ENCODE results near the gene OLFM1.
"Not testable (repeated sequence)": the region's sequence is repeated elsewhere in the genome, so short reads cannot be mapped to it uniquely, and the experiment has no call there.

OLFM1 gene

GRCh38 chr9:135135929-135136315, 48.5 kb downstream of the OLFM1 start:
- DNase-seq, result no peak

- DNase-seq, result peak; percentile 78
These were observed 49.0 kb downstream of the OLFM1 start for GRCh38 chr9:135136481-135136880.

- no peak for DNase-seq
These were observed 49.7 kb downstream of the OLFM1 start for GRCh38 chr9:135136991-135137832.

DNA sequence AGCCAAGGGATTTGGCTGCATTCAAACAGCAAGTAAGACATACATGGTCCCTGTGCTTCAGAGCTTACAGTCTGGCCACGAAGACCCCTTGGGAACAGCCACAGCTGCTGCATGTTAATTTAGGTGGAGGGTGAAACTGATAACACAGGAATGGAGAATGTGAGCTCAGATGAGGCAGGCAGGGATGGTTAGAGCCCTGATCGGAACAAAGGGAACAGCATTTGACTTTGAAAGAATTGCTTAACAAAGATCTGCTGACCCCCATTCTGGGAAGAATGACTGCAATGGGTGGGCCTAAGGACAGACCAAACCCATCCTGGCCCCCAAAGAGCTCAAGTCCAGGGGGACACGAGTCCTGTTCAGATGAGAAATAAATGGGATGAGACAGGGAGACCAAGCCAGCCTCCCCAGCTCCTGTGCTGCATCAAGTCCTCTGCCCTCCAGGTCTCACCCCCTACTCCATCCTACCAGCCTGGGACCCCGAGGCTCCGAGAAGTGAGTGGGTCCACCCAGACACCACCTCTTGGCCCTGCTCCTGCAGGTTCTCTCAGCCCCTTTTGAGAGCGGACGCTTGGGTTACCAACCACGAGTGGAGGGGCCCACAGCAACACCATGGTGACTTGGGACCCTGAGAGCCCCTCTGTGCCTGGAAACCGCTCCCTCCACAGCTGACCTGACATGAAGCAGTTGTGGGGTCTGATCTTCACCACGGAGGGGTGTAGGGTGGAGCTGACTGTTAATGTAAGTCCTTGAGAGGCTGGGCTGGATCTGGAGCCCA, 50.8 kb downstream of the OLFM1 start:
- DNase-seq, result no peak

DNA sequence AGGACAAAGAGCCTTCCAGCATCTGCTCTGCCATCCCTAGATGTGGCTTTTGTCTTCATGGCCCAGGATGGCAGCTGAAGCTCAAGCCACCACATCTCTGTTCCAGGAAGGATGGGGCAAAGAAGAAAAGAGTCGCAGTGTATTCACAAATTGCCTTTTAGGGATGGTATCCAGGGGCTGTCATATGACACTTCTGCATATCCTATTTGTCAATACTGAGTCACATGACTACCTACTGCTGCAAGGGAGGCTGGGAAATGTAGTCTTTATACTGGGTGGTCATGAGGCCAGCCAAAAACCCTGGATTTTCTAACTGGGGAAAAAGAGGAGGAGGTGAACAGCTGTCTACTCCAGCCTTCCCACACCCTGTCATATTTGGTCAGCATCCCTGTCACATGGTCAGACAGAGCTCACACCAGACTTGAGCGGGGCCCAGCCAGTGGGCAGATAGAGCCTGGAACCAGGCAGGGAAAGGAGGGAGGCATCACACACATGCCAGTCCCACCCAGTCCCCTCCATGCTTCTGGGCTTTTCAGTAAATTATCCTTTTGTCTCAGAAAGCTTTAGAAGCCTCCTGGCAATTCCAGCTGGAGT, 52.0 kb downstream of the OLFM1 start:
- no peak for DNase-seq

GRCh38 chr9:135141183-135141774, 53.8 kb downstream of the OLFM1 start:
- DNase-seq, result no peak

DNA sequence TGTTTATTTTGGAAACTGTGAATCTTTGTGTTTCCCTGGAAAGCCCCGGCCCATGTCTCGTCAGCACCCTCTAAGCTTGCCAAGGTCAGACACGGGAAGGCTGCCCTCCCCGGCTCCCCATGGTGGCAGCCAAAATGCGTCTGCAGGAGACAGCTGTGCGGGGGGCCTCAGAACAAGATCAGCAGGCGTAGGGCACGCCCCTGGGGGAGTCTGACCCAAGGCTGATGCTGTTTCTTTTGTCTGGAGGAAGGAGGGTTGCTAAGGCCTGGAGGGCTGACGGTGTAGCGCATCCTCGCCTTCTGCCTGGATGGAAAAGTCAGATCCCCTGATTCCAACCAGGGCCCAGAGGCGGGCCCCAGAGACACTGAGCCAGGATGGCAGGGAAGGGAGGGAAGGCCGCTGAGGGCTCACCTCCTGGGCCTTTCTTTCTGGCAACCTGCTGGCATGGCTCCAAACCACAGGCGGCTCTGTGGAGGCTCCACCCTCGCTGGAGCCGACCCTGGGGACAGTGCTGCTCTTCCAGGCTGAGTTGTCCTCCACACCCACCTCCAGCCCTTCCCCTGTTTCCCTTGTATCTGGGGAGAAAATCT, 57.2 kb downstream of the OLFM1 start:
- peak; percentile 83 for DNase-seq

- DNase-seq, result no peak
These were observed 57.8 kb downstream of the OLFM1 start for GRCh38 chr9:135145312-135145711.

DNA sequence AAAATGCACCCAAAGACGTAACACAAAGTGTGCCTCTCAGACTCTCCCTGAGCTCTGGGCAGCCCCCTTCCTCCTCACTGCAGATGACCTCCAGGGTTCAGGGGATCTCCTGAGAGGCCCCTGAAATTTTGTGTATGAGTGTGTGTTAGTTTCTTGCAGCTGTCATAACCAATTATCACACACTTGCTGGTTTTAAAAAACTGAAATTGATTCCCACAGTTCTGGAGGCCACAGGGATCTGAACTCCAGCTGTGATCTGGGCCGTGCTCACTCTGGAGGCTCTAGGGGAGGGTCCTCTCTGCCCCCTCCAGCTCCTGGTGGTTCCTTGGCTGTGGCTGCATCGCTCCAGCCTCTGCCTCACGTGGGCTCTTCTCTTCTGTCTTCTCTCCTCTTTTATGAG, 58.8 kb downstream of the OLFM1 start:
- no peak for DNase-seq

DNA sequence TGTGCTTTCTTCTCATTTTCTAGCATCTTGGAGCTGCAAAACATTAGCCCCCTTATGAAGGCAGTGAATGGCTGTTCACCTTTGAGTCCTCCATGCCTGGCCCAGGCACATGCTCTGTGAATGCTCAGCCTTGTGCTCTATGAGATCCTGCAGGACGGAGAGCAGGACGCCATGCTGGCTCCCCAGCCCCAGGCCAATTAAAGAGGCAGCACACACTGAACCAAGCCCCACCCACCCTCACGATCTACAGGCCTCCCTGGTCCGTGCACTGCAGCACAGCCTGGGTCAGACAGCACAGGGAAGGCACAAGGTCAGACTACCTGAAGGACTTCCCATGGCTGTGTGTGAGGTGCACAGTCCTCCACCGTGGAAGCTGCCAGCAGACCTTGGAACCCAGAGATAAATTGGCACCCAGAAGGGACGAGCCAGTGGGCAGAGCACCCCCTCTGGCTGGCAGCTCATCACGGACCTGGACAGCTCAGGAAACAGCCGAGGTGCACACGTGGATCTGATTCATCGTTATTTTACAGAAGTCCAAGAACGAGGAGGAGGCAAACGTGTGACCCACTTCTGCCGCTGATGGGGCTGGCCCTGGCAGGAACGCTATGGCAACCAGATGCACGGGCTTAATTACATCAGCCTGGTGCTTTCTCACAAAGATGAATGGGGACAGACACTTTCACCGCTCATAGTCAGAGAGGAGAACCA, 59.5 kb downstream of the OLFM1 start:
- no peak for DNase-seq

DNA sequence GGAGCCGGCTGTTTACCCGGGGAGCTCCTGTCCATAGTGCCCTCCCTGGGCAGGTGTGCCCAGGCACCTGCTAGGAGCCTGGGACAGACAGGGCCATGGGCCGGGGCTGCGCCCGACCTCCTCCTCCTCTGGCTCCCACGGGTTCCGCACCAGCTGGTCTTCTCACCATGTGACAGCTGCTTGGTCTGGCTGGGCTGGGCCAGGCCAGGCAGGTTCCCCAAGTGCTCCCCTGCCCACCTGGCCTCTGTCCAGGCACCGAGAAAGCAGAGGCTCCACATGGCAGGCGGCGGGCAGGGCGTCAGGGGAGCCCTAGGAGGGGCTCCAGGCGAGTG, 60.0 kb downstream of the OLFM1 start:
- DNase-seq, result peak; percentile 51

DNA sequence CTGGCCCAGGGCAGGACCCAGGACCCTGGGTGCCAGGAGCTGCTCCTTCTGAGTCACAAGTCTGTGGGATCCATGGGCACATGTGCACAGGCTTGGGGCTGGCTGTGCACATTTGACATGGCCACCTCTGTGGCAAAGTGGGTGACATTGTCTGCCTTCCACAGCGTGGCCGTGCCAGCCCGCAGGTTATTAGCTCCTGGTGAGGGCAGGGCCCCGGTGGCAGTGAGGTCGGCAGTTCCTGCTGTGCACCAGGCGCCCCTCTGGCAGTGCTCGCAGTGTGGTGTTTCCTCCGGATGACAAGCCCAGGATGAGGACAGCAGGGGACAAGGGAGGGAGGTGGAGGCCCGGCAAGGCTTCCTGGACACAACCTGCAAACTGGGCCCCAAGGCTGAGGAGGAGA, 60.5 kb downstream of the OLFM1 start:
- no peak for DNase-seq

DNA sequence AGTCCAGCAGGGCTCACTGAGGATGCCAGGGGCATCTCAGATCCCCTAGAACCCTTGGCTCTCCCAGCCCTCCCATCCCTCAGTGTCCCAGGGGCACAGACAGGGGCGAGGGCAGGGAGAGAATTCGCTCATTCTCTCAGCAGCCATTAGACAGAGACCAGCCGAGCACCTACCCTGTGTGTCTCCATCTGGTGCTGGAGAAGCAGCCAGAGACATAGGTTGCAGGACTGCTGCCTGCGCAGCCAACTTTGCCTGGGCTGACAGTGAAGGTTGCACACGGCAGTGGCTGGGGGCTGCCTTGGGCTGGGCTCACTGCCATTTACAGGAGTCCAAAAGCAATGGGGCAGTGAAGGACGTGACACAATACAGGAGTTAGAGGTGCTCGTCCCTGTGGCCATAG, 60.9 kb downstream of the OLFM1 start:
- no peak for DNase-seq

GRCh38 chr9:135149901-135150300, 62.4 kb downstream of the OLFM1 start:
- DNase-seq, result not testable (repeated sequence)

DNA sequence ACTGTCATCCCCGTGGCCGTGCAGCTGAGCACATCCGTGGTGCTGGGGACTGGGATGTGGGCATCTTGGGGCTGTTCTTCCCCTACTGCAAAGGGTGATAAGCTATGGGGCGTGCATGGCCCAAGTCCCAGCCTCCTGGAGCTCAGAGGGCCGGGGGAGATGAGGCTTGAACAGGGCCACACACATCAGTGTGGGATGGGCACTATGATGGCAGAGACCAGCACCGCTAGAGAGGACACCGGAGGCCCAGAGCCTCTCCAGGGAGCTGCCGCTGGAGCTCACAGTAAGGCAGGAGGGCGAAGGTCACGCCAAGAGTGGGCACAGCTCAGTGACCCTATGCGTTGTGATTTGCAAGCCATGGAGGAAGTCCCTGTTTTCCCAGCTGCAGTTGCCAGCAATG, 63.5 kb downstream of the OLFM1 start:
- DNase-seq, result no peak

GRCh38 chr9:135151757-135152613, 64.5 kb downstream of the OLFM1 start:
- no peak for DNase-seq

DNA sequence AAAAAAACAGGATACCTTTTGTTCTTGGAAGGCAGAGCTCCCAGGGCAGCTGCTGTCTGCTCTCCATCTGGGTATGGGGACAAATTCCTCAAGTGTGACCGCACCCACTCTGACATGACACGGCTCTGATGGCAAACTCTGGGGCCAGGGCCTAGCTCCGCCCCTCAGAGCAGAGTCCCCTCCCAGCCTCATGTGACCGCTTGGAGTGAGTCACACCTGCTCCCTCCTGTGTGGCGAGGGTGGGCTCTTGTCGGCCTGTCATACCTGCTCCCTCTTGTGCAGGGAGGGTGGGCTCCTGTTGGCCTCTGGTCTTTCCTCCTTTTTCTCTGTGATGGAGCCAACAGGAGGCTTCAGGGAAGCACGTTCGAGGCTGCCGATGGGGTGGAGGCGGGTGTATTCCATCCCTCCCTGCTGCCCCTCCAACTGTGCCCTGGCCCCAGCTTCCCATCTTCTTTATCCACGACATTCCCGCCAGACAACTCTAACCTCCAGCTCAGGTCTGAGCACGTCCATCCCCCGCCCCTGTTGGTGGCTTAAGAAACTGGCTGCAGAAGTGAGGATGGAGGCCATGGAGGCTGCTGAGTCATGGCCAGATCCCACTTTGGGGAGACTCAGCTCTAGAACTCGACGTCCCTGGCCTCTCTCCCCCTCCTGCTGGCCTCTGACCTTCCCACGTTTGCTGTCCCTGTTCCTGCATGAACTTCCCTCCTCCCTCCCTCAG, 65.3 kb downstream of the OLFM1 start:
- peak; percentile 39 for DNase-seq

- peak; percentile 53 for DNase-seq
These were observed 66.7 kb downstream of the OLFM1 start for GRCh38 chr9:135154050-135154615.

DNA sequence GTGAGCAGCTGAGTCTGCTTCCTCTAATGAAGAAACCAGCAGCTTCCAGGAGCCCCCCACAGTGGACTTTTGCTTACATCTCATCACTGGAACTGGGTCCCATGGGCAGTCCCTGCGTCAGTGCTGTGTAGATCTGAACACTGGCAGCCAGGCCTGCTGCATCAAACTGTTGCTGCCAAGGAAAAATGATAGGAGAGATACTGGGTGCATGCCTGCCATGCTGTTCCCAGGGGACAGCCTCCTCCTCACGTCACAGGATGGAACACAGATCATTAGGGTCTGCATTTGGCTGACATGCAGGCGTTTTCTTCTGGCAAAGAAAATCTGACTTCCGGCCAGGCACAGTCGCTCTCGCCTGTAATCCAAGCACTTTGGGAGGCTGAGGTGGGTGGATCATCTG, 67.9 kb downstream of the OLFM1 start:
- DNase-seq, result no peak

Measured in RPMI8226 (cell line).